OCI-LY1 (cell line): ENCODE measurements around the gene WFDC2.

ENCODE experiments used
- H2AFZ ChIP-seq: fragments of 200-600 bp; sonication (generic), shearing (Covaris generic); 2 replicates; pipeline ENCODE4 v1.6.0; 2014; ENCODE audit warnings: antibody characterized with exemption, mild to moderate bottlenecking, low read length
- H3F3A ChIP-seq: fragments of 200-600 bp; sonication (generic), shearing (Covaris generic); 2 replicates; pipeline ENCODE4 v1.6.0; 2014; ENCODE audit warnings: mild to moderate bottlenecking, antibody characterized with exemption, low read length, moderate library complexity; ENCODE audit not compliant: insufficient read depth
- H3K27ac ChIP-seq: fragments of 200-600 bp; sonication (generic); 2 replicates; pipeline ENCODE4 v1.5.1; 2014; ENCODE audit warnings: low read length, mixed run types, mild to moderate bottlenecking, low read depth; ENCODE audit not compliant: poor library complexity, severe bottlenecking
- H3K27me3 ChIP-seq: fragments of 200-600 bp; sonication (generic); 2 replicates; pipeline ENCODE4 v1.6.0; 2014; ENCODE audit warnings: antibody characterized with exemption, mild to moderate bottlenecking, low read length, moderate library complexity; ENCODE audit not compliant: insufficient read depth
- H3K36me3 ChIP-seq: fragments of 200-600 bp; sonication (generic); 2 replicates; pipeline ENCODE4 v1.6.1; 2014; ENCODE audit warnings: mild to moderate bottlenecking, antibody characterized with exemption, low read length, moderate library complexity, mixed read lengths; ENCODE audit not compliant: insufficient read depth
- H3K4me1 ChIP-seq: fragments of 200-600 bp; sonication (generic); 2 replicates; pipeline ENCODE4 v1.5.1; 2014; ENCODE audit warnings: mild to moderate bottlenecking, low read length, moderate library complexity; ENCODE audit not compliant: insufficient read depth, severe bottlenecking
- H3K4me2 ChIP-seq: fragments of 200-600 bp; sonication (generic), shearing (Covaris generic); 2 replicates; pipeline ENCODE4 v1.6.1; 2014; ENCODE audit warnings: low read length
- H3K4me3 ChIP-seq: fragments of 200-600 bp; sonication (generic); 2 replicates; pipeline ENCODE4 v1.5.1; 2014; ENCODE audit warnings: low read length, low read depth, mild to moderate bottlenecking, mixed read lengths; ENCODE audit not compliant: poor library complexity, severe bottlenecking
- H3K79me2 ChIP-seq: fragments of 200-600 bp; shearing (Covaris generic); 2 replicates; pipeline ENCODE4 v1.6.1; 2016; ENCODE audit warnings: mixed run types, low read length, mixed read lengths; ENCODE audit not compliant: insufficient read depth
- H3K9ac ChIP-seq: fragments of 200-600 bp; sonication (generic), shearing (Covaris generic); 2 replicates; pipeline ENCODE4 v1.6.1; 2014; ENCODE audit warnings: mild to moderate bottlenecking, low read length, mixed read lengths
- H3K9me2 ChIP-seq: fragments of 200-600 bp; sonication (generic), shearing (Covaris generic); 2 replicates; pipeline ENCODE4 v1.6.1; 2014; ENCODE audit warnings: low read depth, mild to moderate bottlenecking, low read length, mixed read lengths
- H3K9me3 ChIP-seq: fragments of 200-600 bp; shearing (Covaris generic); 2 replicates; pipeline ENCODE4 v1.6.1; 2014; ENCODE audit warnings: low read length, mixed read lengths
- H4K20me1 ChIP-seq: fragments of 200-600 bp; sonication (generic), shearing (Covaris generic); 2 replicates; pipeline ENCODE4 v1.6.0; 2016; ENCODE audit warnings: mild to moderate bottlenecking, low read length; ENCODE audit not compliant: insufficient read depth
- CTCF ChIP-seq: fragments of 200-600 bp; sonication (generic), shearing (Covaris generic); IDR thresholded peaks from 2 replicates; pipeline ENCODE4 v1.5.1; 2017; ENCODE audit warnings: mild to moderate bottlenecking, antibody characterized with exemption, low read length, moderate library complexity, mixed read lengths
- EZH2 ChIP-seq: fragments of 200-600 bp; sonication (generic), shearing (Covaris generic); IDR thresholded peaks from 2 replicates; pipeline ENCODE4 v1.8.0; 2017; ENCODE audit warnings: borderline replicate concordance, mixed run types, mild to moderate bottlenecking, antibody characterized with exemption, low read length, moderate library complexity, mixed read lengths

The WFDC2 gene

GRCh38 chr20:45469336-45470261 is at the start of gene WFDC2:
Gene WFDC2 (plus strand): TSS chr20:45469753. CDS start chr20:45469782, 29 bp downstream.
- H3K9me3 ChIP-seq: no peaks in the 10 kb centered on the region
- H3K79me2 ChIP-seq: no peaks in the 10 kb centered on the region
- no peak within 1 kb of the TSS for H3K4me2 ChIP-seq
- H2AFZ ChIP-seq: no peak within 1 kb of the TSS
- no peaks in the 10 kb centered on the region for H3F3A ChIP-seq
- no peak within 1 kb of the TSS for H3K4me3 ChIP-seq
- H3K27ac ChIP-seq: no peak within 1 kb of the TSS
- H3K4me1 ChIP-seq: no peaks in the 10 kb centered on the region
- H3K9me2 ChIP-seq: no peaks in the 10 kb centered on the region
- H3K27me3 ChIP-seq: no peaks in the 10 kb centered on the region
- no peak within 1 kb of the TSS for H3K9ac ChIP-seq
- TF ChIP-seq CTCF (no peak), EZH2 (no peak)
- no peaks in the 10 kb centered on the region for H3K36me3 ChIP-seq
- H4K20me1 ChIP-seq: no peaks in the 10 kb centered on the region

GRCh38 chr20:45420125-45420524 is 49.4 kb upstream of the WFDC2 start:
- peak overlapping the region; percentile 86 for H3K27ac ChIP-seq
- H4K20me1 ChIP-seq: no peaks in the 10 kb centered on the region
- H3K36me3 ChIP-seq: peaks cover 55% of the 10 kb centered on the region
- H3K4me1 ChIP-seq: peaks cover 44% of the 10 kb centered on the region
- H3K9ac ChIP-seq: peak overlapping the region; percentile 30; the same call in 1 of the 2 replicates
- H3K4me2 ChIP-seq: peak overlapping the region; percentile 99; the same call in 1 of the 2 replicates
- H3K9me2 ChIP-seq: no peaks in the 10 kb centered on the region
- H3K27me3 ChIP-seq: no peaks in the 10 kb centered on the region
- H3K4me3 ChIP-seq: peak overlapping the region; percentile 17
- H3F3A ChIP-seq: no peaks in the 10 kb centered on the region
- no peak for TF ChIP-seq CTCF
- TF ChIP-seq EZH2: no peak
- no peaks in the 10 kb centered on the region for H3K9me3 ChIP-seq
- H3K79me2 ChIP-seq: peaks cover 14% of the 10 kb centered on the region
- no peak overlapping the region for H2AFZ ChIP-seq

- peaks cover 70% of the 10 kb centered on the region for H3K36me3 ChIP-seq
These were observed 45.9 kb upstream of the WFDC2 start for GRCh38 chr20:45423700-45424099.

More at GRCh38 chr20:45423700-45424099, 45.9 kb upstream of the WFDC2 start:
- Histone ChIP-seq H3K27ac (no peak overlapping the region), H3K9ac (no peak overlapping the region), H3F3A (no peaks in the 10 kb centered on the region), H3K27me3 (no peaks in the 10 kb centered on the region), H2AFZ (no peak overlapping the region), H3K4me1 (peaks cover 15% of the 10 kb centered on the region), H4K20me1 (no peaks in the 10 kb centered on the region), H3K4me2 (no peak overlapping the region), H3K79me2 (no peaks in the 10 kb centered on the region), H3K9me2 (no peaks in the 10 kb centered on the region), H3K4me3 (no peak overlapping the region), H3K9me3 (no peaks in the 10 kb centered on the region)
- TF ChIP-seq EZH2 (no peak), CTCF (no peak)
